ENCODE data around the gene SLC35A1.

Gene SLC35A1

DNA sequence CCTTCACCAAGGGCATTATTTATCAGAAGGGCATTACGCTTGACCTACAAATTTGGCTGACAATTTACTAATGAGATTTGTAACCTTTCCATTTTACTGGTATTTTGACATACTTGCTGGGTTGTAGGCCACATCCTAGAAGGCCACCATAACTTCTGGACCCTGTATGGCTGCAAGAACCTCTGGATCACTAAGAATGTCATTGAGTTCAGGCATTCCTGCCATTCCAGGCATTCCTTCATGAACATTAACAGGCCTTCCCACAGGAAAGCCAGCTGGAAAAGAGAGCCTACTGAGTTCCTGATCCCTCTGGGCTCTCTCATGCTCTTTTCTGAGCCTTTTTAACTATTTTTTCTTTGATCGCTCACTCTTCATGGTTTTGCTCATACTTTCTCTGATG is 28.4 kb upstream of the SLC35A1 start:
- TF ChIP-seq, protein P1, sequence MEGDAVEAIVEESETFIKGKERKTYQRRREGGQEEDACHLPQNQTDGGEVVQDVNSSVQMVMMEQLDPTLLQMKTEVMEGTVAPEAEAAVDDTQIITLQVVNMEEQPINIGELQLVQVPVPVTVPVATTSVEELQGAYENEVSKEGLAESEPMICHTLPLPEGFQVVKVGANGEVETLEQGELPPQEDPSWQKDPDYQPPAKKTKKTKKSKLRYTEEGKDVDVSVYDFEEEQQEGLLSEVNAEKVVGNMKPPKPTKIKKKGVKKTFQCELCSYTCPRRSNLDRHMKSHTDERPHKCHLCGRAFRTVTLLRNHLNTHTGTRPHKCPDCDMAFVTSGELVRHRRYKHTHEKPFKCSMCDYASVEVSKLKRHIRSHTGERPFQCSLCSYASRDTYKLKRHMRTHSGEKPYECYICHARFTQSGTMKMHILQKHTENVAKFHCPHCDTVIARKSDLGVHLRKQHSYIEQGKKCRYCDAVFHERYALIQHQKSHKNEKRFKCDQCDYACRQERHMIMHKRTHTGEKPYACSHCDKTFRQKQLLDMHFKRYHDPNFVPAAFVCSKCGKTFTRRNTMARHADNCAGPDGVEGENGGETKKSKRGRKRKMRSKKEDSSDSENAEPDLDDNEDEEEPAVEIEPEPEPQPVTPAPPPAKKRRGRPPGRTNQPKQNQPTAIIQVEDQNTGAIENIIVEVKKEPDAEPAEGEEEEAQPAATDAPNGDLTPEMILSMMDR (IDR thresholded peaks at IDR 0.05; ENCODE audit: extremely low read depth, insufficient read depth, missing control alignments), result no peak
- in situ Hi-C loops (cut with MboI; ENCODE audit: low pct_unique_long_range_greater_than_20kb, low sequenced_read_pairs, unreplicated experiment), result no loop called here
- no peak for DNase-seq (ENCODE audit: low spot score)

DNA sequence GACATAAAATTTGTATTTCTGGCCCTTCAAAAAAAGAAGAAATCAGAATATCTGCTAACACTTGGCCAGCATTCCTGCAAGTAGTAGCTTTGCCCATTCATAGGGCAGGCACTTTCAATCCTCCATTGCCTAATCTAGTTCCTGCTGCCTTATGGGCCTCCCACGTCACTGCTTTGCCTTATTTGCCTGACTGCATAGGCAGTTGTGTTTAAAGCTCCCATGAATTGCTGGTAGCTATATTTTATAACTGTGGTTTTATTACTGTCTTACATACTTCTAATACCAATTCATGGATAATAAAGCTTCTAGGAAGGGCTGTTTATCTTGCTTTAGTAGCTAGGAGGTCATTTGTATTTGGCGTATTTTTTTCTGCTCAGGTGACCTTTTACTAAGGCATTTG is 7.7 kb upstream of the SLC35A1 start:
- TF ChIP-seq, protein P1 (IDR thresholded peaks at IDR 0.05; ENCODE audit: extremely low read depth, insufficient read depth, missing control alignments), result no peak
- in situ Hi-C loops (cut with MboI; ENCODE audit: low pct_unique_long_range_greater_than_20kb, low sequenced_read_pairs, unreplicated experiment), result no loop called here
- no peak for DNase-seq (ENCODE audit: low spot score)

DNA sequence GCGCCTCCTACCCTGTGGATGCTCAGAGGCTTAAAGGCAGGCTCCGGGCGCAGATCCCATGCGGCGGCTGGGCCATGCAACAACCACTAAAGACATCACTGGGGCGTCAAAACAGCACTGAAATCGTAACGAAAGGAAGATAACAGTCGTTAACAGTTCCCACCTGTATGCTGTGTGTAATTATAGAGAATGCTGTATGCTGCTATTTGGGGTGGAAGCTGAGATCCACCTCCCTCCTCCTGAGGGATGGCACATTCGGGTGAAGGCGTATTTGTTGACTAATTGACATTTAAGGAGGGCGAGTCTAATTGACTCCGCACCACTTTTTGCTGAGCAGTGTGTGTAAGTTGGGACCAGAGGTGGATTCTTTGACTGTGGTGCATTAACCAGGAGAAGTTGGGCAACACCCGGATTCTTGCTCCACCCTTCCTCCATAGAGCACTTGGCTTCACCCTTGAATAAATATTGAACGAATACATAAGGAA is 687 bp downstream of the SLC35A1 start:
- TF ChIP-seq, protein P1 (IDR thresholded peaks at IDR 0.05; ENCODE audit: extremely low read depth, insufficient read depth, missing control alignments), result no peak
- in situ Hi-C loops (cut with MboI; ENCODE audit: low pct_unique_long_range_greater_than_20kb, low sequenced_read_pairs, unreplicated experiment), result no loop called here
- peak; percentile 78 for DNase-seq (ENCODE audit: low spot score)

DNA sequence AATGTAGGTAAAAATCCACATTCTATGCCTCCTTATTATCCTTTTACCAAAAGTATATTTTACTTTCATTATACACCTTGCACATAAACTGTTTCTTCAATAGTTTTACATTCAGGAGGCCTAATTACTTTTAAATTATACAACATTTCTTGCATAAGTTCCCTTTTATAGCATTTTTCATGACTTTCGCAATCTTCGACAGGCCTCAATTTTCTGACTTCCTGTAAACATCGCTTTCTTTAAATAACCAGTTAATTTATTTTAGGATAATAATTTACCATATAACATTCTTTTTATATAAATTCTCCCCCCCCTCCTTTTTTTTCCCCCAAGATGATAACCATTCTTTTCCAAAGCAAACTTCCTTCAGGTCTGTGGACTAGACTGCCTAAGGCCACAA is 9.2 kb downstream of the SLC35A1 start:
- DNase-seq (ENCODE audit: low spot score), result no peak
- TF ChIP-seq, protein P1 (IDR thresholded peaks at IDR 0.05; ENCODE audit: extremely low read depth, insufficient read depth, missing control alignments), result no peak
- in situ Hi-C loops (cut with MboI; ENCODE audit: low pct_unique_long_range_greater_than_20kb, low sequenced_read_pairs, unreplicated experiment), result no loop called here

DNA sequence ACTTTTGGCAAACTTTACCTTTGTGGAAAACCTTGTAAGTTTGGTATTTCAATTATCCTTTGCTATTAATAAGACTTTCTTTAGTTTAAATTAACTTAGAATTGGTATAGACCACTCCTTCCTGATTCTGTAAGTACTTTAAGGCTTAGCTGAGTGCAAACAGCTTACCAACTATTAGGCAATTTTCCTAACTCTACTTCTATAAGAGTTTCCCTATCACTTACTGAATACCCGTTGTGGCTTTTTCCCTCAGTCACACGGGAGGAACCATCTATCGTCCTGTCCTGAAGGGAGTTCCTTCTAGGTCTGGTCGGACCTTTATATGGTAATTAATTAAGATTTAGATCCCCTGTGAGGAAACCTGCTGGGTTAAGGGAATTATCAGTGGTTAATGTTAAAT is 9.6 kb downstream of the SLC35A1 start:
- TF ChIP-seq, protein P1 (IDR thresholded peaks at IDR 0.05; ENCODE audit: extremely low read depth, insufficient read depth, missing control alignments), result no peak
- no peak for DNase-seq (ENCODE audit: low spot score)
- in situ Hi-C loops (cut with MboI; ENCODE audit: low pct_unique_long_range_greater_than_20kb, low sequenced_read_pairs, unreplicated experiment), result no loop called here

DNA sequence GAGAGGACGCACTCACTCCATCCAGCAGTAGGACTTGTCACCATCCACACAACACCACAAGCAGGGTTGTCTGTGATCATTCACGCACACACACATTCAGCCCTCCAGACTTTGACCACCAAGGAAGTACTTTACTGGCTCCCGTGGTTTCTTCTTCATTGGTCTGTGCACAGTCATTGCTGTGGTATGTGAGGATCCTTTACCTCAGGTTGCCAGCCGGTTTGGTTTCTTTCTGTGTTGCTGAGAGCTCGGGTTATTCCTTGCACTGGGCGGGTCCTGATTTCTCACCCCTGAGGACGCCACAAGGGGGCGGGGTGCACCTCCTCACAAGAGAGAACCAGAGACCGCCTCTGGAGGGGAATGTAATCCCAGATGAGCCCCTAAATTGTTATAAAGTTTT is 11.2 kb downstream of the SLC35A1 start:
- DNase-seq (ENCODE audit: low spot score), result no peak
- in situ Hi-C loops (cut with MboI; ENCODE audit: low pct_unique_long_range_greater_than_20kb, low sequenced_read_pairs, unreplicated experiment), result no loop called here
- TF ChIP-seq, protein P1 (IDR thresholded peaks at IDR 0.05; ENCODE audit: extremely low read depth, insufficient read depth, missing control alignments), result peak; percentile 8

DNA sequence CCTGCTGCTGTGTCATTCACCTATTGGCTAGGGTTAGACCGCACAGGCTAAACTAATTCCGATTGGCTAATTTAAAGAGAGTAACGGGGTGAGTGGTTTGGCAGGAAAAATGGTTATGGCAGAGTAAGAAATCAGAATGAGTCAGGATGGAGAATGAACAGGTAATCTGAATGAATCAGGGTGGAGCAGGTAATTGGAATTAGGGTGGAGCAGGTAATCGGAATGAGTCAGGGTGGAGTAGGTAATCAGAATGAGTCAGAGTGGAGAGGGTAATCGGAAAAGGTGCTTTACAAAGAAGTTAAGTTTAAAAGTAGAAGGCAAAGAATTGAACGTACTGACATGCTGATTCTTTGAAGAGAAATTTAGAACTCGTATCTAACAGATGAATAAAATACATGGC is 11.7 kb downstream of the SLC35A1 start:
- in situ Hi-C loops (cut with MboI; ENCODE audit: low pct_unique_long_range_greater_than_20kb, low sequenced_read_pairs, unreplicated experiment), result no loop called here
- TF ChIP-seq, protein P1 (IDR thresholded peaks at IDR 0.05; ENCODE audit: extremely low read depth, insufficient read depth, missing control alignments), result no peak
- DNase-seq (ENCODE audit: low spot score), result no peak
